CD14-positive monocyte (primary cell): ENCODE measurements around the gene CNTNAP5. TPM values are rescaled to one million over a fixed set of nuclear protein-coding genes. Genes with fewer than 3 reads are reported as not detected.

Experiments used
- DNase-seq, 3 donors: peaks; one replicate each; pipeline ENCODE4 v3.0.0-alpha.2; 2011 to 2022
- H2AFZ ChIP-seq: 2 replicates; pipeline ENCODE4 v1.6.0; 2012; ENCODE audit warnings: mild to moderate bottlenecking, low read depth, low read length, inconsistent platforms; ENCODE audit not compliant: insufficient read depth, poor library complexity, severe bottlenecking
- H3K27ac ChIP-seq, 2 donors: 1 replicate in 1 of 2; 2 replicates in 1 of 2; pipeline ENCODE4 v1.5.1; 2012 to 2013; ENCODE audit warnings: low read length in 2 of 2, control low read depth in 1 of 2, inconsistent platforms in 1 of 2, low read depth in 1 of 2, mild to moderate bottlenecking in 1 of 2
- H3K27me3 ChIP-seq, 2 donors: one replicate each; pipeline versions ENCODE4 v1.6.0 to v1.6.1; 2011 to 2013; ENCODE audit warnings: low read length in 2 of 2; ENCODE audit not compliant: control insufficient read depth in 2 of 2, insufficient read depth in 2 of 2
- H3K36me3 ChIP-seq, 2 donors: replicated peaks in 1 of 2; 1 replicate in 1 of 2; 2 replicates in 1 of 2; pipeline versions ENCODE4 v1.5.1 to v1.6.1; 2012 to 2013; ENCODE audit warnings: low read length in 2 of 2, control low read depth in 1 of 2, inconsistent platforms in 1 of 2, mild to moderate bottlenecking in 1 of 2; ENCODE audit not compliant: insufficient read depth in 2 of 2, control insufficient read depth in 1 of 2
- H3K4me1 ChIP-seq, 2 donors: 1 replicate in 1 of 2; 2 replicates in 1 of 2; pipeline versions ENCODE4 v1.5.1 to v1.6.1; 2012 to 2013; ENCODE audit warnings: low read length in 2 of 2, control low read depth in 1 of 2, inconsistent platforms in 1 of 2, mild to moderate bottlenecking in 1 of 2, moderate library complexity in 1 of 2; ENCODE audit not compliant: insufficient read depth in 2 of 2, control insufficient read depth in 1 of 2
- H3K4me2 ChIP-seq: replicated peaks from 2 replicates; pipeline ENCODE3; 2012; ENCODE audit warnings: low read length, moderate library complexity, mild to moderate bottlenecking; ENCODE audit not compliant: poor library complexity, severe bottlenecking; ENCODE audit errors: extremely low read depth
- H3K4me3 ChIP-seq, 3 experiments: fragments of 200-600 bp in 1 of 3; sonication (generic) in 1 of 3; replicated peaks in 1 of 3; 1 replicate in 2 of 3; 2 replicates in 1 of 3; pipeline ENCODE4 v1.5.1; 2011 to 2013; ENCODE audit warnings: low read length in 3 of 3, mild to moderate bottlenecking in 3 of 3, control low read depth in 2 of 3, low read depth in 2 of 3, inconsistent platforms in 1 of 3, moderate library complexity in 1 of 3
- H3K79me2 ChIP-seq: 2 replicates; pipeline ENCODE4 v1.6.0; 2012; ENCODE audit warnings: mild to moderate bottlenecking, control low read depth, inconsistent platforms, low read length, moderate library complexity; ENCODE audit not compliant: insufficient read depth
- H3K9ac ChIP-seq: 2 replicates; pipeline ENCODE4 v1.6.0; 2017; ENCODE audit warnings: low read length, mild to moderate bottlenecking; ENCODE audit not compliant: insufficient read depth, poor library complexity, severe bottlenecking
- H3K9me3 ChIP-seq, 2 donors: replicated peaks in 1 of 2; 1 replicate in 1 of 2; 2 replicates in 1 of 2; pipeline versions ENCODE4 v1.5.1 to v1.6.1; 2012 to 2013; ENCODE audit warnings: low read length in 2 of 2, control low read depth in 1 of 2; ENCODE audit not compliant: control insufficient read depth in 1 of 2, insufficient read depth in 1 of 2
- H4K20me1 ChIP-seq: 2 replicates; pipeline ENCODE4 v1.6.0; 2012; ENCODE audit warnings: mild to moderate bottlenecking, low read length, control low read depth, moderate library complexity; ENCODE audit not compliant: insufficient read depth
- H3K27ac Mint-ChIP-seq, 7 donors: one replicate each; pipeline ENCODE4 v1.8.0; 2020; ENCODE audit warnings: mild to moderate bottlenecking in 7 of 7, mixed read lengths in 7 of 7, moderate library complexity in 6 of 7, inconsistent platforms in 2 of 7
- H3K27me3 Mint-ChIP-seq, 3 donors: one replicate each; pipeline ENCODE4 v1.8.0; 2021 to 2022; ENCODE audit warnings: low read depth in 3 of 3, mild to moderate bottlenecking in 3 of 3, mixed read lengths in 3 of 3, moderate library complexity in 3 of 3, inconsistent platforms in 1 of 3
- H3K36me3 Mint-ChIP-seq, 2 donors: one replicate each; pipeline ENCODE4 v1.8.0; 2020; ENCODE audit warnings: mixed read lengths in 2 of 2, inconsistent platforms in 1 of 2, mild to moderate bottlenecking in 1 of 2
- H3K4me1 Mint-ChIP-seq: one replicate; pipeline ENCODE4 v1.8.0; 2020; ENCODE audit warnings: mild to moderate bottlenecking, mixed read lengths
- H3K4me3 Mint-ChIP-seq, 2 donors: one replicate each; pipeline ENCODE4 v1.8.0; 2020; ENCODE audit warnings: mild to moderate bottlenecking in 2 of 2, mixed read lengths in 2 of 2, moderate library complexity in 1 of 2
- H3K9me3 Mint-ChIP-seq, 7 donors: one replicate each; pipeline ENCODE4 v1.8.0; 2020 to 2022; ENCODE audit warnings: mixed read lengths in 7 of 7, mild to moderate bottlenecking in 6 of 7, moderate library complexity in 6 of 7, inconsistent platforms in 2 of 7
- WGBS: methylation state at CpG from one replicate; pipeline ENCODE4 v1.1.5; 2013; ENCODE audit warnings: missing lambda C conversion rate; ENCODE audit not compliant: insufficient coverage; 5-methylcytosine and 5-hydroxymethylcytosine counted together
- intact Hi-C, 2 donors: fragments of 100-400 bp; cut with micrococcal nuclease; formaldehyde crosslinking; loops; one replicate each; pipeline versions ENCODE4 v1.15.0 to v1.15.1; 2023
- polyA plus RNA-seq, 3 donors: library from polyadenylated mRNA; depleted of rRNA in 1 of 3; unstranded in 2 of 3; stranded (reverse) in 1 of 3; fragments of 300-500 nt in 2 of 3; fragments of >200 nt in 1 of 3; fragmentation: Illumina TruSeq in 2 of 3; gene quantifications; 1 replicate in 2 of 3; 2 replicates in 1 of 3; pipeline ENCODE4 v1.2.3, GENCODE V29; 2012 to 2021
- TF ChIP-seq, protein P1 (sequence below): fragments of 200-600 bp; IDR thresholded peaks from one replicate; pipeline ENCODE4 v1.8.0; 2022; ENCODE audit warnings: antibody characterized with exemption, mild to moderate bottlenecking

CNTNAP5 gene
- polyA plus RNA-seq, 3 donors: not detected

DNA sequence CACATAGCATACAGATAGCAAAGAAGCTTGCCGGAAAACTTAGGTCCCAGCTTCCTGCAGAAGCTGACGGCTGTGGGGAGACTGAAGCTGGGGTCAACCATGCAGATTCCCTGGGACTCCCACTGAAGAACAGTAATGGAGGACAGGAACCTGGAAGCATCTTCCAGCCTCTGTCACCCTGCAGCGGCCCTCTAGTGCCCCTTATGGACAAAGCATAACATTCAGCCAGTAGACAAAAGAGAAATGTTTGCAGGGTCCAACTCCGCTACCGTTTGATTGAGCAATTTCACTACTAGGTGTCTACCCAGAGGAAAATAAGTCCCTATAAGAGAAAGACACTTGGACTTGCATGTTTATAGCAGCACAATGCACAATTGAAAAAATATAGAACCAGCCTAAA, 460.6 kb downstream of the CNTNAP5 start:
- H3K4me3 Mint-ChIP-seq: no peak overlapping the region
- no peaks in the 10 kb centered on the region for H3K4me1 Mint-ChIP-seq
- no peak overlapping the region for H3K27ac ChIP-seq
- intact Hi-C loops: no loop called here
- H3K9me3 ChIP-seq: peaks cover 9% of the 10 kb centered on the region in 2 donors
- H3K4me1 ChIP-seq: no peaks in the 10 kb centered on the region
- WGBS: 94% methylated on average over 4 of the region's 5 CpGs
- H3K4me2 ChIP-seq: no peak overlapping the region
- no peaks in the 10 kb centered on the region for H3K27me3 Mint-ChIP-seq
- H3K27me3 ChIP-seq: no peaks in the 10 kb centered on the region
- no peaks in the 10 kb centered on the region for H4K20me1 ChIP-seq
- no peak for DNase-seq
- no peak overlapping the region for H3K4me3 ChIP-seq
- H3K36me3 ChIP-seq: no peaks in the 10 kb centered on the region
- H3K9ac ChIP-seq: no peak overlapping the region
- no peaks in the 10 kb centered on the region for H3K79me2 ChIP-seq
- H3K27ac Mint-ChIP-seq: no peak overlapping the region
- H2AFZ ChIP-seq: no peak overlapping the region
- H3K36me3 Mint-ChIP-seq: no peaks in the 10 kb centered on the region
- TF ChIP-seq, protein P1, sequence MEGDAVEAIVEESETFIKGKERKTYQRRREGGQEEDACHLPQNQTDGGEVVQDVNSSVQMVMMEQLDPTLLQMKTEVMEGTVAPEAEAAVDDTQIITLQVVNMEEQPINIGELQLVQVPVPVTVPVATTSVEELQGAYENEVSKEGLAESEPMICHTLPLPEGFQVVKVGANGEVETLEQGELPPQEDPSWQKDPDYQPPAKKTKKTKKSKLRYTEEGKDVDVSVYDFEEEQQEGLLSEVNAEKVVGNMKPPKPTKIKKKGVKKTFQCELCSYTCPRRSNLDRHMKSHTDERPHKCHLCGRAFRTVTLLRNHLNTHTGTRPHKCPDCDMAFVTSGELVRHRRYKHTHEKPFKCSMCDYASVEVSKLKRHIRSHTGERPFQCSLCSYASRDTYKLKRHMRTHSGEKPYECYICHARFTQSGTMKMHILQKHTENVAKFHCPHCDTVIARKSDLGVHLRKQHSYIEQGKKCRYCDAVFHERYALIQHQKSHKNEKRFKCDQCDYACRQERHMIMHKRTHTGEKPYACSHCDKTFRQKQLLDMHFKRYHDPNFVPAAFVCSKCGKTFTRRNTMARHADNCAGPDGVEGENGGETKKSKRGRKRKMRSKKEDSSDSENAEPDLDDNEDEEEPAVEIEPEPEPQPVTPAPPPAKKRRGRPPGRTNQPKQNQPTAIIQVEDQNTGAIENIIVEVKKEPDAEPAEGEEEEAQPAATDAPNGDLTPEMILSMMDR: no peak
- H3K9me3 Mint-ChIP-seq: peaks cover 2 to 16% (median 7%) of the 10 kb centered on the region in 7 donors

DNA sequence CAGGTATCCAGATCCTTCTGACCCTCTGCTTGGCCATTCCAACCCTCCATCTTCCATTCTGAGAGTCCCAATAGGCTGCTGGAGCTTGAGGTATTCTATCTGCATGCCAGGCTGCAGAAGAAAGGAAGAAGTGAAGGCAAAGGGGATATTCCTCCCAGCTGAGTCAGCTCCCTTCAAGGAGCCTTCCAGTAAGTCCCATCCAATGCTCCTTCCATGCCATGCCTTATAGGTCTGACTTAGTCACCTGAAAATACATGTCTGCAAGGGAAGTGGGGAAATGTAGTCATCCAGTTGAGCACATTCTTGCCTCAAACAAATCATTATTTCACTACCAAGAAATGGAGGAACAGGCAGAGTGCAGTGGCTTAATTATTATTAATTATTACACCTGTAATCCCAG, 464.6 kb downstream of the CNTNAP5 start:
- Histone ChIP-seq H3K9me3 (peaks cover 0 to 4% of the 10 kb centered on the region in 2 donors), H3K79me2 (no peaks in the 10 kb centered on the region), H3K9ac (no peak overlapping the region), H3K27ac (no peak overlapping the region), H3K4me2 (no peak overlapping the region), H3K4me3 (no peak overlapping the region), H3K27me3 (no peaks in the 10 kb centered on the region), H2AFZ (no peak overlapping the region), H3K4me1 (no peaks in the 10 kb centered on the region), H3K36me3 (no peaks in the 10 kb centered on the region), H4K20me1 (no peaks in the 10 kb centered on the region)
- no peaks in the 10 kb centered on the region for H3K36me3 Mint-ChIP-seq
- no peak for DNase-seq
- intact Hi-C loops: no loop called here
- TF ChIP-seq, protein P1: no peak
- peak overlapping the region in 1 of 7 donors; percentile 64 for H3K27ac Mint-ChIP-seq
- no peaks in the 10 kb centered on the region for H3K4me1 Mint-ChIP-seq
- no peak overlapping the region for H3K4me3 Mint-ChIP-seq
- H3K9me3 Mint-ChIP-seq: peaks cover 0 to 8% (median 3%) of the 10 kb centered on the region in 7 donors
- no peaks in the 10 kb centered on the region for H3K27me3 Mint-ChIP-seq
